Central memory CD8-positive, alpha-beta T cell (primary cell): ENCODE data around the gene RNF145.

Experiments
- ATAC-seq: fragments of 150-1000 bp; cut with Tn5 transposase; replicated peaks from 2 replicates; pipeline ENCODE4 v1.10.0; 2022; ENCODE audit warnings: mild to moderate bottlenecking, moderate FRiP score, moderate number of reproducible peaks; ENCODE audit not compliant: poor library complexity, severe bottlenecking; ENCODE audit errors: extremely low read depth
- DNase-seq, 2 donors: peaks; one replicate each; pipeline ENCODE4 v3.0.0; 2021; ENCODE audit warnings: low spot score in 2 of 2
- H3K27ac Mint-ChIP-seq: one replicate; pipeline ENCODE4 v1.8.0; 2022; ENCODE audit warnings: low read depth, mild to moderate bottlenecking, moderate library complexity, mixed read lengths
- H3K27me3 Mint-ChIP-seq: one replicate; pipeline ENCODE4 v1.8.0; 2022; ENCODE audit warnings: mixed read lengths
- H3K36me3 Mint-ChIP-seq: one replicate; pipeline ENCODE4 v1.8.0; 2022; ENCODE audit warnings: mild to moderate bottlenecking, moderate library complexity, mixed read lengths; ENCODE audit not compliant: insufficient read depth
- H3K4me1 Mint-ChIP-seq: one replicate; pipeline ENCODE4 v1.8.0; 2022; ENCODE audit warnings: mixed read lengths
- H3K4me3 Mint-ChIP-seq: one replicate; pipeline ENCODE4 v1.8.0; 2022; ENCODE audit warnings: mild to moderate bottlenecking, moderate library complexity, mixed read lengths
- H3K9me3 Mint-ChIP-seq: one replicate; pipeline ENCODE4 v1.8.0; 2022; ENCODE audit warnings: mixed read lengths

RNF145 gene

DNA sequence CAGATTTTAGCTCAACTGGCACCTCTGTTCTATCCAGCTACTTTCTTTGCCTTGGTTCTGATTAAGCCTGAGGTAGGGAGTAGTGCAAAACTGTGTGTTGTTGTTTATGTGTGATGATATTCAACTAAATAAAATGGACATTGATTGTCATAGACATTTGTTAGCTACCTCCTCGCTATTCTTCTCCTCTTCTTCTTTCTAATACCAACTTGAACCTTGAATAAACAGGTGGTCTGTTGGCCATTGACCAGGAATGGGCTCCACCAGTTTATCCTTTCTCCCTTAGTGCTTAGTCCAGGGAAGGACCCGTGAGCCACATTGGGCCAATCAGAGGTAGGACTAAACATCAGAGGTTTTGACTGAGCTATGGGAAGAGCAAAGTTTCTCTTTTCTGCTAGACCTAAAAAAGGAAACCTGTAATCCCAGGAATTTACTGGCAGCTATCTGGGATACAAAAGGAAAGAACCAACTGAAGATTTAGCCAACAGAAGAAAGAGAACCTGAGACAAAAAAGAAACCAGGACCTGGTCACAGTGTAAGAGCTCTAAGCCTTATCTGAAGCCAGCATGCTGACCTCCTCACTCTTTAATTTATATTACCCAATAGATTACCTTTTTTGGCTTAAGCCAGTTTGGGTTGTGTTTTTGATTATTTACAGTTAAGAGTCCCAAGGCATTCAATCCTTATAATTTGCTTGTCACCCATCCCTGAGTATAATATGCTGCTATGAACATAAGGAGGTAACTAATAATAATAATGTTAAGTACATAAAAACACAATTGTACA, 5.3 kb upstream of the RNF145 start:
- Mint-ChIP-seq H3K4me1 (peaks cover 15% of the 10 kb centered on the region), H3K27ac (no peak overlapping the region), H3K9me3 (no peaks in the 10 kb centered on the region), H3K36me3 (peaks cover 3% of the 10 kb centered on the region), H3K4me3 (no peak overlapping the region), H3K27me3 (no peaks in the 10 kb centered on the region)
- DNase-seq (no peak), ATAC-seq (no peak)

- Mint-ChIP-seq H3K9me3 (no peaks in the 10 kb centered on the region), H3K27ac (no peak overlapping the region), H3K27me3 (no peaks in the 10 kb centered on the region)
Measured at GRCh38 chr5:159212657-159213462, 3.5 kb upstream of the RNF145 start.

GRCh38 chr5:159211729-159212174, 2.4 kb upstream of the RNF145 start:
- Mint-ChIP-seq H3K27ac (no peak overlapping the region), H3K9me3 (no peaks in the 10 kb centered on the region), H3K36me3 (peaks cover 17% of the 10 kb centered on the region), H3K4me1 (peaks cover 28% of the 10 kb centered on the region), H3K27me3 (no peaks in the 10 kb centered on the region), H3K4me3 (no peak overlapping the region)
- no peak for ATAC-seq
- DNase-seq = no peak

More at GRCh38 chr5:159212657-159213462, 3.5 kb upstream of the RNF145 start:
- Mint-ChIP-seq H3K4me1 (peaks cover 22% of the 10 kb centered on the region), H3K4me3 (no peak overlapping the region), H3K36me3 (peaks cover 14% of the 10 kb centered on the region)
- no peak for DNase-seq
- no peak for ATAC-seq

DNA sequence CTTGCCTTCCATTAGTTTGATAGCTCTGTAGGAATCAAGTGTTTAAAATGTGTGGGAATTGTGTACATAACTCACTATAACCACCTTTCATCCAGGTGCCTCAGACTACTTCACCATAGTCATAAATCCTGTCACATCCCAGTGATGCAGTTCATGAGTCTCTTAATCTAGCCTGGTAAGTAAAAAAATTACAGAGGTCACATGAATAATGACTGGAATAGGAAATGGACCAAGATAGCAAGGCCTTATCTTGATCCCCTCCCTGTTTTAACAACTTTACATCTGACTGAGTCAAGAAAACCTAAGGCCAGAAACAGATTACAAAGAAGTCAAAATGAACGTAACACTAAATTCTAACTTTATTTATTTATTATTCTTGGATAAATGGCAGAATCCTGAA, 1.5 kb upstream of the RNF145 start:
- ATAC-seq = no peak
- peak overlapping the region; percentile 99 for H3K4me3 Mint-ChIP-seq
- H3K27ac Mint-ChIP-seq = no peak overlapping the region
- no peaks in the 10 kb centered on the region for H3K9me3 Mint-ChIP-seq
- H3K36me3 Mint-ChIP-seq = peaks cover 17% of the 10 kb centered on the region
- no peak for DNase-seq
- peaks cover 37% of the 10 kb centered on the region for H3K4me1 Mint-ChIP-seq
- no peaks in the 10 kb centered on the region for H3K27me3 Mint-ChIP-seq

GRCh38 chr5:159210210-159210661, 883 bp upstream of the RNF145 start:
- H3K9me3 Mint-ChIP-seq = no peaks in the 10 kb centered on the region
- H3K4me1 Mint-ChIP-seq = peaks cover 43% of the 10 kb centered on the region
- ATAC-seq = no peak

GRCh38 chr5:159208514-159209437, 577 bp downstream of the RNF145 start:
- Mint-ChIP-seq H3K9me3 (no peaks in the 10 kb centered on the region), H3K4me1 (peaks cover 52% of the 10 kb centered on the region), H3K36me3 (peaks cover 17% of the 10 kb centered on the region), H3K27me3 (no peaks in the 10 kb centered on the region), H3K27ac (peak overlapping the region; percentile 99), H3K4me3 (peak overlapping the region; percentile 99)
- no peak for DNase-seq
- peak; percentile 10 for ATAC-seq

More at GRCh38 chr5:159210210-159210661, 883 bp upstream of the RNF145 start:
- H3K27ac Mint-ChIP-seq = peak overlapping the region; percentile 91
- peaks cover 17% of the 10 kb centered on the region for H3K36me3 Mint-ChIP-seq
- peak overlapping the region; percentile 99 for H3K4me3 Mint-ChIP-seq
- no peaks in the 10 kb centered on the region for H3K27me3 Mint-ChIP-seq
- no peak for DNase-seq

GRCh38 chr5:159207686-159208513, 1.5 kb downstream of the RNF145 start:
- Mint-ChIP-seq H3K27ac (peak overlapping the region; percentile 99), H3K36me3 (peaks cover 21% of the 10 kb centered on the region), H3K4me1 (peaks cover 60% of the 10 kb centered on the region), H3K9me3 (no peaks in the 10 kb centered on the region), H3K27me3 (no peaks in the 10 kb centered on the region), H3K4me3 (peak overlapping the region; percentile 99)
- peak; percentile 63 to 80 for DNase-seq
- ATAC-seq = peak; percentile 69

DNA sequence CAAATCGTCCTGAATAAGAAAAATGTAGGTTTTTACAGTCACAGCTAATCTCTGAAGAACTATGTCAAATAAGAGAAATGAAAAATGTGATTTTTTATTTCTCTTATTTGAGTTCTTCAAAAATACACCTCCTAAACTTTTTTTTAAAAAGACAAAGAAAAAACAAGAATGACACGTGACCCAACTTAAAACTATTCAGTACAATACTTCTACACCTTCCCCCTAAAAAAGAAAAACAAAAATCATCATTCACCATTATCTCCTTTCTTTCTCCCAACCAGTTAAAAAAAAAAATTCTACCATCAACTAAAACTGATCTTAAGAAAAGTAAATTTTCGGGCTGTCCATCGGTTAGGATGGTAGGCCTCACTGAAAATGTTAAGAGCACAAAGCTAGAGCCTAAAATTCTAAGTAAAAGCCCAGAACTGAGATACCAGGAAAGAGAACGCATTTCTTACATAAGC, 2.1 kb downstream of the RNF145 start:
- no peak for ATAC-seq
- DNase-seq = no peak
- Mint-ChIP-seq H3K27me3 (no peaks in the 10 kb centered on the region), H3K4me1 (peaks cover 62% of the 10 kb centered on the region), H3K27ac (peak overlapping the region; percentile 99), H3K36me3 (peaks cover 23% of the 10 kb centered on the region), H3K9me3 (no peaks in the 10 kb centered on the region), H3K4me3 (peak overlapping the region; percentile 99)

GRCh38 chr5:159206818-159207217, 2.5 kb downstream of the RNF145 start:
- no peak for ATAC-seq
- Mint-ChIP-seq H3K27me3 (no peaks in the 10 kb centered on the region), H3K36me3 (peaks cover 26% of the 10 kb centered on the region), H3K4me1 (peaks cover 62% of the 10 kb centered on the region), H3K9me3 (no peaks in the 10 kb centered on the region), H3K4me3 (peak overlapping the region; percentile 99), H3K27ac (peak overlapping the region; percentile 99)
- DNase-seq = no peak

DNA sequence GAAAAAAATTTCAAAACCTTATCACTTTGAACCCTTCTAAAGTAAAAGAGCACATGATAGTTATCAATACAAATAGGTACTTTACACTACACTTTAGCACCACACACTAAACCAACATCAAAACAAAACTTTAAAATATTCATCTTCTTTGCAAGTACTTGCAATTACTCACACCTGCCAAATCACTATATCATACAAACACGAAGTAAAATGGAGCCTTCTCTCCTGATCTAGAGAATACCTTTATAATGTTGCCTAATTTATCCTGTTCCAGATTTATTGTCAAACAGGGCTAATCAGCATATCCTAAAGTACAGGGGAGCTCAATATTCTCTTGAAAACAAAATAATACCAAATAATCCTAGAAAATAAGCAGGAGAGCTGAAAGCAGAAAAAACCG, 3.0 kb downstream of the RNF145 start:
- Mint-ChIP-seq H3K27me3 (no peaks in the 10 kb centered on the region), H3K36me3 (peaks cover 27% of the 10 kb centered on the region), H3K9me3 (no peaks in the 10 kb centered on the region), H3K4me1 (peaks cover 62% of the 10 kb centered on the region), H3K4me3 (peak overlapping the region; percentile 99), H3K27ac (peak overlapping the region; percentile 99)
- ATAC-seq = no peak
- no peak for DNase-seq

- H3K36me3 Mint-ChIP-seq = peaks cover 25% of the 10 kb centered on the region
Measured at GRCh38 chr5:159203351-159203750, 6.0 kb downstream of the RNF145 start.

More at GRCh38 chr5:159203351-159203750, 6.0 kb downstream of the RNF145 start:
- ATAC-seq = no peak
- H3K27ac Mint-ChIP-seq = no peak overlapping the region
- no peaks in the 10 kb centered on the region for H3K27me3 Mint-ChIP-seq
- no peak overlapping the region for H3K4me3 Mint-ChIP-seq
- H3K9me3 Mint-ChIP-seq = no peaks in the 10 kb centered on the region
- peaks cover 70% of the 10 kb centered on the region for H3K4me1 Mint-ChIP-seq
- DNase-seq = no peak
